ENCODE results near the gene FADS2.

Gene FADS2

DNA sequence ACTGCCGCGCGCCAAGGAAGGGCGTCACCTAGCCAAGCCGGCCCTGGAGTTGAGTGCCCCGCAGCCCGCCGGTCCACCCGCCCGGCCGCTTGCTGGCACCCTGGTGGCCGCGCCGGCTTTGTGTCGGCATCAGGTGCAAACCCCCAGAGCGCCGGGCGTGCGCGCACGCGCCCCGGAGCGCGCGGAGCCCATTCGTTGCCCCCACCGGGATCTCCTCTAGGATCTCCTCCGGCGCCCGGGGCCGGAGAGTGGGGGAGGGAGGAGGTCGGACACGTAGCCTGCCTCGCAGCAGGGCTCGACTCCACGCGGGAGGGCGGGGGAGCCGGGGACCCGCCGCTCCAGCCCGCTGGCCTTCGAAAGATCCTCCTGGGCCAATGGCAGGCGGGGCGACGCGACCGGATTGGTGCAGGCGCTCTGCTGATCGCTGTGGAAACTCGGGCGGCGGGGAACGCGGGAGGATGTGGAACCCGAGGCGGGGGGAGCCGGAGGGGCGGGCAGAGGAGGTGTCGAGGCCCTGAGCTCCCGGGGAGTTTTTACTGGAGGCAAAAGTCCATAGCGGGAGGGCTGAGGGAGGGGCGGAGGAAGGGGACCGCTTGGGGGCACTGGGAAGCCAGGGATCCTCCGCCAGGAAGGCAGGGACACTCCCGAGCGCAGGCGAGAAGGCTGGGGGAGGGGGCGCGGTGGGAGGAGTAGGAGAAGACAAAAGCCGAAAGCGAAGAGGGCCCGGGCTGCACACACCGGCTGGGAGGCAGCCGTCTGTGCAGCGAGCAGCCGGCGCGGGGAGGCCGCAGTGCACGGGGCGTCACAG lies at the start of gene FADS2:
Gene FADS2 (plus strand): TSS at position 730 of the 808 bp plus-strand sequence. CDS start 91 bp downstream, outside the sequence.
- peak; percentile 34 to 43 for DNase-seq

GRCh38 chr11:61778357-61778886 lies 49.7 kb upstream of the FADS2 start:
- no peak for DNase-seq

GRCh38 chr11:61778920-61779650 lies 49.0 kb upstream of the FADS2 start:
- DNase-seq = no peak

- no peak for DNase-seq
These were observed 48.2 kb upstream of the FADS2 start for GRCh38 chr11:61779666-61780525.

- no peak for DNase-seq
These were observed 47.4 kb upstream of the FADS2 start for GRCh38 chr11:61780581-61781162.

- DNase-seq = no peak
These were observed 46.5 kb upstream of the FADS2 start for GRCh38 chr11:61781585-61781984.

GRCh38 chr11:61782299-61782698 lies 45.8 kb upstream of the FADS2 start:
- DNase-seq = no peak

- DNase-seq = no peak
These were observed 45.3 kb upstream of the FADS2 start for GRCh38 chr11:61782841-61783240.

DNA sequence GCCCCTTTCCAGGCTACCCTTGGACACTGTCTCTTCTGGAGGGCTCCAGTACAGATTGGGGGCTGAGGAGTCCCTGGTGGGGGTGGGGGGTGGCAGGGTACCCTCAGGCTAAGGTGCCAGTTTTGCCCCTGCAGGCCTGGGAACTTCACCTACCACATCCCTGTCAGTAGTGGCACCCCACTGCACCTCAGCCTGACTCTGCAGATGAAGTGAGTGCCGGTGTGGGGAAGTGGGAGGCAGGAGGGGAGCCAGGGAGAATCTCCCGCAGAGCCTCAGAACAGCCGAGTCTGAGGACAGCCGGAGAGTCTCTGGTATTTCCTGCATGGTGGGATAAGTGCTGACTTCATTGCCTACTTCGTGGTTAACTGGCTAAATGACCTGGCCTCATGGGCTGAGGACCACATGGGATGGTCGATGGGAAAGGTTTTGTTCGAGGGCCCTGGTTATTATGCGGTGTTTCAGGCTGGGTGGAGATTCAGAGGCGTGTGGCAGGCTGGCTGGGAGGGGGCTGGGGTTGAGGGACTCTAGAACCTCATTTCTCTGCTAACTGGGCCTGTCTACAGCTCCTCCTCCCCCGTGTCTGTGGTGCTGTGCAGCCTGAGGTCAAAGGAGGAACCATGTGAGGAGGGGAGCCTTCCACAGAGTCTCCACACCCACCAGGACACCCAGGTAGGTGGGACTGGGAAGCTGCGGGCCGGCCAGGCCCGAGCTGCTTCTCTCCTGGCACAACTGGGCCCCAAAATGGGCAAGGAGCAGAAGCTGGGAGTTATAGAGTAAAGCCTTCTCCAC lies 44.2 kb upstream of the FADS2 start:
- no peak for DNase-seq

DNA sequence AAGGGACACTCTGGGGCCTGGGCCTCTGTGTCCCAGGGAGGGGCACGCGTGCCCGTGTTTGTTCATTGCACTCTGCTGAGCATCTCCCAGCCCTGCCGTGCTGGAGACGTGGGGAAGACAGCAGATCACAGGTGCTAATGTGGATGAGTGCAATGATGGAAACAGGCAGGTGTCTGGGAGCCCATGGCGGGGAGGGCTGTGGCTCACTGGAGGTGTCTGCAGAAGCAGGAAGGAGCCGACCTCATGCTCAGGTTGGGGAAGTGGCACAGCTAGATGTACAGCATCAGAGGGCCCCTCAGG lies 43.6 kb upstream of the FADS2 start:
- DNase-seq = no peak

DNA sequence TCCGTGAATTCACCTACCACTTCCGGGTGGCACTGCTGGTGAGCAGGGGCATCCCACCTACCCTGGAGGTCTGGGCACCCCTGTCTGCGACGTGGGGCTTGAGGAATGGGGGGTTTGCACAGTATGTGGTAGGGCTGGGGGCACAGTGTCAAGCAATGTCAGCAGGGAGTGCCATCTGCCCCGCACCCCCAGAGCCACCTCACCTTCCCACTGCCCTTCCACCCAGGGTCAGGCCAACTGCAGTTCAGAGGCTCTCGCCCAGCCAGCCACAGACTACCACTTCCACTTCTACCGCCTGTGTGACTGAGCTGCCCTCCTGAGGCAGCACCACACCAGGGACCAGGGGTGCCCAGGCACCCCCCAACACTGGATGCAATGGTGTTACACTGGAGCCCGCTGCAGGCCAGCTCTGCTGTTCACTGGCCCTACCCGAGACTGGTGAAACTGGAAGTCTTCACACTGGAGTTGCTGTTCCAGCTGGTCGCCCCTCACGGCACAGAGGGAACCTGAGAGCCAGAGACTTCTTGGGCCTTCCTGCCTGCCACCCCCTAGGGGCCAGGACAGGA lies 42.2 kb upstream of the FADS2 start:
- DNase-seq = no peak

DNA sequence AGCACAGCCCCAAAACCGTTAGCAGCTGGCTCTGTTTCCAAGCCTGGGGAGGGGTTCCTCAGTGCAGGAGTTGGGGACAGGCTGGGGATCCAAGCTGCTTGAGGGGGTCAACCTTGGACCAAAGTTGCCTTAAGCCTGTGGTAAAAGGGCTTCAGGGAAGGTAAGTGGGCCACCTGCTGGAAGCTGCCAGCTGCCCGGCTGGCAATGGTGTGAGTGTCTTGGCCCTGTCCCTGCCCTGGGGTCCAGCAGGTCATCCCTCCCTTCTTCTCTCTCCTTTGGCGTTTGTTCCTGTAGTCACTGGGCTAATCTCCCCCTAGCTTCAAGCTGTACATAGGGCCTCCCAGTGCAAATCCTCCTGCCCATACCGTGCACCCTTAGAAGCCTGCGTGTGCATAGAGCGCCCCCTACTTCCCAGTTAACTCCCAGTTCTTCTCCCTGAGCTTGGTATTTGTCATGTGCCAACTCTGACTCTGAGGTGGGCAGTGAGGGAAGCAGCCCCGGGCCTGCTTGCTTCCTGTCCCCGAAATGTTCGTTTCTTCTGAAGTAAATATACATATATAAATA lies 40.1 kb upstream of the FADS2 start:
- DNase-seq = no peak

DNA sequence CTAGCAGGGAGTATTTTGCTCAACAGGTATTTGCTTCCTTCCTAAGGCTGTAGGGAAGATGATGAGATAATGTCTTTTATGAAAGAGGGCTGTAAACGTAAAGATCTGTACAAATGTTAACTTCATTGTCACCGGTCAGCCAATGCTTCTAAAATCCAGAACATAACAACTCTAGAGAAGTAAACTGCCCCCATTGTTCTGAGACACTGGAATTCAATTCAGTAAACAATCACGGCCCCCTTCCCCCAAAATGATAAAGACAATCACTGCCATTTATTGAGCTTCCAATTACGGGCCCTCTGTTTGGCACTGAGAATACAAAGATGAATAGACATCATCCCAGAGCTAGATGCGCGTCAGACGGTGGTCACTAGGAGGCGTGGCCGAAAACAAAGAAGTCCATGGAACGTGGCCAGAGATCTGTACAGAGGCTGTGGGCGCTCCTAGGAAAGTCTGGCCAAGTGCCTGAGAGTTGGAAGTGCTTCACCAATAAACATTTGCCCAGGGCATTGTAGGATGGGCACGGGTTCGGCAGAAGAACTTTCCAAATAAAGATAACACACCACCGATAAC lies 36.3 kb upstream of the FADS2 start:
- no peak for DNase-seq

- DNase-seq = peak; percentile 77 to 79
These were observed 35.6 kb upstream of the FADS2 start, which contains the start of the genes FEN1 and TMEM258 for GRCh38 chr11:61792310-61793082. Gene FEN1, plus strand, starts transcription at chr11:61792911. Its CDS starts 2,451 bp downstream, at chr11:61795362. Gene TMEM258, minus strand, starts transcription at chr11:61792599. Its CDS starts 41 bp downstream, at chr11:61792558.

DNA sequence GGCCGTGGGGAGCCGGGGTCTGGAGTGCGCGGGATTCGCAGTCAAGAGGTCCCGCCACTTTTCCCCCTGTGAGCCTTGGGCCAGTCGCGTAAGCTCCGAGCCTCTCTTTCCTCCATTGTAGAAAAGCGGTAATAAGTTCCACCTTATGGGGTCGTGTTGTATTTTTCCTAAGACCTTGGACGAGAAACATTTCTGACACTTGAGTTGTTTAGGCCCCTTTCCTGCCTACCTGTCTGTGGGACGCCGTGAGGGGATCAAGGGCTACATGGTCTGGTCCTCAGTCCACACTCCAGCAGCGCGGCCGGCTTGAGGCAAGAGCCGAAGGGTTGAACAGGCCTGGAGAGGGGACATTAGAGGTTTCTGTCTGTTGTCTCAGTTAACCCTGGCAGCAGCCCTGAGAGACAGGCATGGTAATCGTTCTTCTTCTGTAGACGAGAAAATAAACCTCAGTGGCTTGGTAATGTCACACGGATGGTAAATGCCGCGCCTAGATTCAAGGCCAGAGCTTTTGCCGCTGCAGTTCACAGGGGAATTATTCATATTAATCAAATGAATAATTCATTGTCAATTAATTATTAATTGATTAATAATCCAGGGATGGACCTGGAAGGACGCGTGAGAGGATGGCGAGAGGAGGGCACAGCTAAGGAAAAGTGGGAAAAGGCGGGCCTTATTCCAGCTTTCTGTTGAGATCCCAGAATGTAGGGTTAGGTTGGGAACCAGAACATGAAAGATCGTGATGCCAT lies 34.8 kb upstream of the FADS2 start:
- no peak for DNase-seq

GRCh38 chr11:61793829-61794204 lies 34.3 kb upstream of the FADS2 start:
- DNase-seq = no peak

DNA sequence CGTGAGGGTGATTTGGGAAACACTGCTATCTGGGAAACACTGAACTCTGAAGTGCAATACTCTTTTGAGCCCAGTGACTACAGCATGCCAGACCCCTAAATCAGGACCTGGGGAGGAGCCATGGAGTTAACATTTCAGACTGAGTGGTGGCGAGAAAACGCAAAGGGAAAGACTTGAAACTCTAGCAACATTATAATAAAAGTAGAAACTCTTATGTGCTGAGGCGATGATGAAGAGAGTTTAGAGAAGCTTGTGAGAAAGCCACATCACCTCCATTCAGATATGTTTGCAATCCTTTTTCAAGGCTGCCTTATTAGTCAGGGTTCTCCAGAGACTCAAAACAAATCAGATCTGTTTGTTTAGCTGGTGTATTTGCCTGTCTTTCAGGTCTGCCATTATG lies 33.5 kb upstream of the FADS2 start:
- no peak for DNase-seq

GRCh38 chr11:61795459-61795858 lies 32.6 kb upstream of the FADS2 start:
- DNase-seq = no peak

- DNase-seq = no peak
These were observed 32.1 kb upstream of the FADS2 start for GRCh38 chr11:61795876-61796526.

All from activated CD4-positive, alpha-beta T cell treated with anti-CD3 and anti-CD28 coated beads, Interleukin-2, amount 50 U/mL, for 4 hours (primary cell).